Tibial artery (tissue), 4 donors: Measurements from ENCODE around the gene RNU1-2.

Experiments
- DNase-seq, 2 donors: peaks; one replicate each; pipeline ENCODE4 v3.0.0-alpha.2; 2019
- H3K27ac ChIP-seq, 2 donors: fragments of 200-600 bp; sonication (generic) in 1 of 2; 1 replicate in 1 of 2; 2 replicates in 1 of 2; pipeline ENCODE4 v1.5.1; 2018 to 2019; ENCODE audit warnings: mild to moderate bottlenecking in 1 of 2
- H3K27me3 ChIP-seq, 2 donors: fragments of 200-600 bp; sonication (generic) in 1 of 2; one replicate each; pipeline versions ENCODE4 v1.5.1 to v1.6.0; 2016 to 2019
- H3K36me3 ChIP-seq, 3 donors: fragments of 200-600 bp; sonication (generic) in 2 of 3; one replicate each; pipeline ENCODE4 v1.5.1; 2016 to 2019; ENCODE audit warnings: mild to moderate bottlenecking in 2 of 3
- H3K4me1 ChIP-seq, 4 donors: fragments of 200-600 bp; sonication (generic) in 2 of 4; 1 replicate in 3 of 4; 2 replicates in 1 of 4; pipeline ENCODE4 v1.5.1; 2016 to 2019
- H3K4me3 ChIP-seq, 2 donors: fragments of 200-600 bp; sonication (generic) in 1 of 2; 1 replicate in 1 of 2; 2 replicates in 1 of 2; pipeline ENCODE4 v1.5.1; 2018 to 2019; ENCODE audit warnings: mild to moderate bottlenecking in 2 of 2
- H3K9me3 ChIP-seq, 3 donors: fragments of 200-600 bp; sonication (generic) in 1 of 3; one replicate each; pipeline ENCODE4 v1.5.1; 2016 to 2019
- CTCF ChIP-seq, 2 experiments: fragments of 200-600 bp in 1 of 2; fragments of 450-650 bp in 1 of 2; IDR thresholded peaks; one replicate each; pipeline ENCODE4 v1.5.1; 2017 to 2019; ENCODE audit warnings: antibody characterized with exemption in 2 of 2, mild to moderate bottlenecking in 1 of 2, moderate library complexity in 1 of 2
- intact Hi-C: fragments of 100-400 bp; cut with DNase I; formaldehyde crosslinking; loops from one replicate; pipeline ENCODE4 v1.15.0; 2023; ENCODE audit warnings: low total_unique reads

Gene RNU1-2

GRCh38 chr1:16920951-16921350 lies 25.2 kb downstream of the RNU1-2 start:
- no peak overlapping the region for H3K4me3 ChIP-seq
- H3K36me3 ChIP-seq, result peaks cover 0 to 7% (median 0%) of the 10 kb centered on the region in 3 donors
- H3K27me3 ChIP-seq, result peaks cover 0 to 5% of the 10 kb centered on the region in 2 donors
- no peak overlapping the region for H3K27ac ChIP-seq
- intact Hi-C loops, result no loop called here
- no peak for DNase-seq
- no peaks in the 10 kb centered on the region for H3K9me3 ChIP-seq
- TF ChIP-seq CTCF (IDR thresholded peaks at IDR 0.05), result no peak
- peaks cover 0 to 28% (median 0%) of the 10 kb centered on the region in 4 donors for H3K4me1 ChIP-seq

- Histone ChIP-seq H3K27ac (no peak within 1 kb of the TSS), H3K4me3 (no peak within 1 kb of the TSS)
- intact Hi-C loops, result no loop called here
Observed at GRCh38 chr1:16921391-16922185, 25.8 kb downstream of the RNU1-2 start, which contains the start of gene CROCC. Gene CROCC (plus strand): TSS chr1:16921931. CDS start chr1:16922019, 88 bp downstream.

GRCh38 chr1:16922466-16922865 lies 26.7 kb downstream of the RNU1-2 start:
- no peak for DNase-seq
- Histone ChIP-seq H3K4me1 (peaks cover 0 to 25% (median 0%) of the 10 kb centered on the region in 4 donors), H3K36me3 (peaks cover 0 to 7% (median 0%) of the 10 kb centered on the region in 3 donors), H3K9me3 (no peaks in the 10 kb centered on the region), H3K27me3 (peaks cover 0 to 5% of the 10 kb centered on the region in 2 donors), H3K27ac (no peak overlapping the region), H3K4me3 (no peak overlapping the region)
- TF ChIP-seq CTCF (IDR thresholded peaks at IDR 0.05), result no peak
- intact Hi-C loops, result no loop called here

More at GRCh38 chr1:16921391-16922185, 25.8 kb downstream of the RNU1-2 start, which contains the start of gene CROCC:
- no peak for DNase-seq
- Histone ChIP-seq H3K36me3 (peaks cover 0 to 7% (median 0%) of the 10 kb centered on the region in 3 donors), H3K27me3 (peaks cover 0 to 5% of the 10 kb centered on the region in 2 donors), H3K9me3 (no peaks in the 10 kb centered on the region), H3K4me1 (peaks cover 0 to 25% (median 0%) of the 10 kb centered on the region in 4 donors)
- no peak for TF ChIP-seq CTCF (IDR thresholded peaks at IDR 0.05)

GRCh38 chr1:16922885-16923431 lies 27.2 kb downstream of the RNU1-2 start:
- intact Hi-C loops, result no loop called here
- Histone ChIP-seq H3K36me3 (peaks cover 0 to 7% (median 0%) of the 10 kb centered on the region in 3 donors), H3K4me3 (no peak overlapping the region), H3K27ac (no peak overlapping the region), H3K4me1 (peaks cover 0 to 25% (median 0%) of the 10 kb centered on the region in 4 donors), H3K9me3 (no peaks in the 10 kb centered on the region), H3K27me3 (peaks cover 0 to 5% of the 10 kb centered on the region in 2 donors)
- no peak for TF ChIP-seq CTCF (IDR thresholded peaks at IDR 0.05)
- no peak for DNase-seq

GRCh38 chr1:16924216-16924918 lies 28.6 kb downstream of the RNU1-2 start:
- Histone ChIP-seq H3K4me3 (no peak overlapping the region), H3K27me3 (peaks cover 0 to 5% of the 10 kb centered on the region in 2 donors), H3K36me3 (peaks cover 0 to 7% (median 0%) of the 10 kb centered on the region in 3 donors), H3K4me1 (peaks cover 0 to 25% (median 0%) of the 10 kb centered on the region in 4 donors), H3K27ac (no peak overlapping the region), H3K9me3 (no peaks in the 10 kb centered on the region)
- intact Hi-C loops, result no loop called here
- no peak for DNase-seq
- no peak for TF ChIP-seq CTCF (IDR thresholded peaks at IDR 0.05)
